Vagina (tissue), 2 donors: ENCODE measurements around the gene FAM43B.

Source experiments
- CTCF ChIP-seq, 3 experiments: fragments of 450-650 bp in 2 of 3; fragments of 200-600 bp in 1 of 3; sonication (generic) in 1 of 3; IDR thresholded peaks; one replicate each; pipeline ENCODE4 v1.5.1; 2017 to 2019; ENCODE audit warnings: antibody characterized with exemption in 3 of 3, mild to moderate bottlenecking in 2 of 3, moderate library complexity in 2 of 3
- POLR2A ChIP-seq, 2 donors: fragments of 450-650 bp; IDR thresholded peaks; one replicate each; pipeline ENCODE4 v1.6.1; 2017; ENCODE audit warnings: antibody characterized with exemption in 2 of 2, mild to moderate bottlenecking in 2 of 2, moderate library complexity in 2 of 2

DNA sequence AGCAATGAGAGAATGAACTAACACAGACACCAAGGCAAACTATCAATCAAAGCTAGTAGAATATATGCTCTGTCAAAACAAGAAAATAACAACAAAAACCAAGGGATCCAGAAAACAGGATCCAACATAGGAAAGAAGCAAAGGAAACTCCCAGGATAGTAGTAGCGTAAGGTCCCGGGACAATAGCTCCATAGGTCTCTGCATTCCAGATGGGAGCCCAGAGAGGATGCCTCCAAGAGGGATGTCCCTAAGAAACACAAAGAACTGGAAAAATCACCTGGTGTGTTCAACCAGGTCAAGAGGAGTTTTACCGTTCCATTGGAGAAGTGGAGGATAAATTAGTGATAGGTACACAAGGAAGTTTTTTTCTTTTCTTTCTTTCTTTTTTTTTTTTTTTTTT, 5.7 kb upstream of the FAM43B start:
- TF ChIP-seq POLR2A (IDR thresholded peaks at IDR 0.05) (no peak), CTCF (IDR thresholded peaks at IDR 0.05) (no peak)
